Right atrium auricular region (tissue), 2 donors: ENCODE data around the gene IFITM2. TPM values are rescaled to one million over a fixed set of nuclear protein-coding genes. Genes with fewer than 3 reads are reported as not detected.

ENCODE experiments used
- DNase-seq: peaks from one replicate; pipeline ENCODE4 v3.0.0-alpha.2; 2019; ENCODE audit warnings: low spot score
- H3K27ac ChIP-seq, 2 donors: fragments of 200-600 bp; sonication (generic); 1 replicate in 1 of 2; 2 replicates in 1 of 2; pipeline ENCODE4 v1.5.1; 2016 to 2019
- H3K27me3 ChIP-seq, 2 donors: fragments of 200-600 bp; sonication (generic); one replicate each; pipeline versions ENCODE4 v1.5.1 to v1.6.0; 2017 to 2019
- H3K36me3 ChIP-seq: fragments of 200-600 bp; sonication (generic); one replicate; pipeline ENCODE4 v1.5.1; 2016
- H3K4me1 ChIP-seq, 2 donors: fragments of 200-600 bp; sonication (generic); one replicate each; pipeline versions ENCODE4 v1.5.1 to v1.6.0; 2017 to 2019
- H3K4me3 ChIP-seq, 2 donors: fragments of 200-600 bp; sonication (generic); 1 replicate in 1 of 2; 2 replicates in 1 of 2; pipeline ENCODE4 v1.5.1; 2017 to 2019; ENCODE audit warnings: mild to moderate bottlenecking in 1 of 2, moderate library complexity in 1 of 2
- H3K9me3 ChIP-seq, 2 donors: fragments of 200-600 bp; sonication (generic); one replicate each; pipeline ENCODE4 v1.5.1; 2019
- CTCF ChIP-seq, 2 donors: fragments of 200-600 bp; sonication (generic); IDR thresholded peaks; one replicate each; pipeline ENCODE4 v1.5.1; 2019; ENCODE audit warnings: antibody characterized with exemption in 2 of 2
- total RNA-seq, 2 donors: library from RNA; depleted of rRNA; stranded (reverse); fragments of >200 nt; gene quantifications; one replicate each; pipeline ENCODE4 v1.1.0, GENCODE V29; 2016

Gene IFITM2
- total RNA-seq, 2 donors from 2014 or later = 120 to 296 TPM

GRCh38 chr11:350723-351255, 43.2 kb downstream of the IFITM2 start:
- Histone ChIP-seq H3K27me3 (no peaks in the 10 kb centered on the region), H3K36me3 (no peaks in the 10 kb centered on the region), H3K9me3 (no peaks in the 10 kb centered on the region), H3K4me3 (no peak overlapping the region), H3K27ac (no peak overlapping the region), H3K4me1 (peaks cover 0 to 29% of the 10 kb centered on the region in 2 donors)
- no peak for DNase-seq
- TF ChIP-seq CTCF (IDR thresholded peaks at IDR 0.05) = no peak

- H3K4me1 ChIP-seq = peaks cover 0 to 31% of the 10 kb centered on the region in 2 donors
- TF ChIP-seq CTCF (IDR thresholded peaks at IDR 0.05) = no peak
- no peaks in the 10 kb centered on the region for H3K36me3 ChIP-seq
- no peak for DNase-seq
- H3K4me3 ChIP-seq = no peak overlapping the region
- no peaks in the 10 kb centered on the region for H3K9me3 ChIP-seq
- no peak overlapping the region for H3K27ac ChIP-seq
- no peaks in the 10 kb centered on the region for H3K27me3 ChIP-seq
These were observed 43.8 kb downstream of the IFITM2 start for GRCh38 chr11:351411-351810.

- H3K27me3 ChIP-seq = no peaks in the 10 kb centered on the region
- no peaks in the 10 kb centered on the region for H3K9me3 ChIP-seq
- H3K4me3 ChIP-seq = no peak overlapping the region
- no peaks in the 10 kb centered on the region for H3K36me3 ChIP-seq
- DNase-seq = no peak
- TF ChIP-seq CTCF (IDR thresholded peaks at IDR 0.05) = no peak
- peak overlapping the region; percentile 95 to 100 for H3K27ac ChIP-seq
- peaks cover 0 to 31% of the 10 kb centered on the region in 2 donors for H3K4me1 ChIP-seq
These were observed 44.9 kb downstream of the IFITM2 start for GRCh38 chr11:352456-353031.

- no peak for TF ChIP-seq CTCF (IDR thresholded peaks at IDR 0.05)
- Histone ChIP-seq H3K4me3 (no peak overlapping the region), H3K36me3 (no peaks in the 10 kb centered on the region), H3K9me3 (no peaks in the 10 kb centered on the region), H3K27ac (peak overlapping the region; percentile 95 to 100), H3K27me3 (no peaks in the 10 kb centered on the region), H3K4me1 (peaks cover 0 to 31% of the 10 kb centered on the region in 2 donors)
- DNase-seq = peak; percentile 93
These were observed 45.7 kb downstream of the IFITM2 start for GRCh38 chr11:353179-353873.

GRCh38 chr11:355581-356458, 48.2 kb downstream of the IFITM2 start:
- Histone ChIP-seq H3K36me3 (no peaks in the 10 kb centered on the region), H3K9me3 (no peaks in the 10 kb centered on the region), H3K27me3 (no peaks in the 10 kb centered on the region), H3K4me3 (peak overlapping the region; percentile 41 to 54), H3K4me1 (peaks cover 0 to 31% of the 10 kb centered on the region in 2 donors), H3K27ac (peak overlapping the region; percentile 95 to 100)
- DNase-seq = peak; percentile 95
- TF ChIP-seq CTCF (IDR thresholded peaks at IDR 0.05) = no peak
